Uterus (tissue), 4 donors: ENCODE data around the gene NEK8. TPM values are rescaled to one million over a fixed set of nuclear protein-coding genes. Genes with fewer than 3 reads are reported as not detected.
"Not testable (repeated sequence)": the region's sequence is repeated elsewhere in the genome, so short reads cannot be mapped to it uniquely, and the experiment has no call there.

ENCODE experiments used
- DNase-seq, 2 donors: peaks; one replicate each; pipeline ENCODE4 v3.0.0-alpha.2; 2019 to 2020
- H3K27ac ChIP-seq, 2 donors: fragments of 200-600 bp; sonication (generic); 1 replicate in 1 of 2; 2 replicates in 1 of 2; pipeline ENCODE4 v1.5.1; 2016 to 2018
- H3K27me3 ChIP-seq, 2 donors: fragments of 200-600 bp; sonication (generic); one replicate each; pipeline ENCODE4 v1.5.1; 2018 to 2019; ENCODE audit warnings: control low read depth in 1 of 2
- H3K36me3 ChIP-seq, 2 donors: fragments of 200-600 bp; sonication (generic); one replicate each; pipeline ENCODE4 v1.5.1; 2019; ENCODE audit warnings: control low read depth in 1 of 2
- H3K4me1 ChIP-seq, 2 donors: fragments of 200-600 bp; sonication (generic); one replicate each; pipeline ENCODE4 v1.5.1; 2018 to 2019; ENCODE audit warnings: control low read depth in 1 of 2
- H3K4me3 ChIP-seq, 2 donors: fragments of 200-600 bp; sonication (generic); 1 replicate in 1 of 2; 2 replicates in 1 of 2; pipeline ENCODE4 v1.5.1; 2018 to 2019; ENCODE audit warnings: mild to moderate bottlenecking in 1 of 2
- H3K9me3 ChIP-seq, 2 donors: fragments of 200-600 bp; sonication (generic); one replicate each; pipeline ENCODE4 v1.5.1; 2019; ENCODE audit warnings: control low read depth in 1 of 2
- POLR2A ChIP-seq, 2 donors: fragments of 450-650 bp; IDR thresholded peaks; one replicate each; pipeline ENCODE4 v1.6.1; 2016; ENCODE audit warnings: antibody characterized with exemption in 2 of 2, mild to moderate bottlenecking in 1 of 2, moderate library complexity in 1 of 2
- intact Hi-C: fragments of 100-400 bp; cut with DNase I; formaldehyde crosslinking; loops from one replicate; pipeline ENCODE4 v1.15.1; 2023; ENCODE audit warnings: low total_unique reads
- total RNA-seq, 4 donors: library from RNA; depleted of rRNA in 3 of 4; stranded (reverse); fragments of >200 nt in 3 of 4; gene quantifications; one replicate each; pipeline versions ENCODE4 v1.1.0 to v1.2.4, GENCODE V29; 2014 to 2023
- TF ChIP-seq, protein P1 (sequence below), 4 experiments: fragments of 200-600 bp in 2 of 4; fragments of 450-650 bp in 2 of 4; sonication (generic) in 2 of 4; IDR thresholded peaks; one replicate each; pipeline ENCODE4 v1.5.1; 2016 to 2019; ENCODE audit warnings: antibody characterized with exemption in 4 of 4, mild to moderate bottlenecking in 2 of 4, moderate library complexity in 1 of 4
- donor health status: DM: yes; HTN: yes; CAD: no.

NEK8 gene
- total RNA-seq, 4 donors from 2014 or later, result 1.2 to 5.0 (median 1.3) TPM; not detected in 1

DNA sequence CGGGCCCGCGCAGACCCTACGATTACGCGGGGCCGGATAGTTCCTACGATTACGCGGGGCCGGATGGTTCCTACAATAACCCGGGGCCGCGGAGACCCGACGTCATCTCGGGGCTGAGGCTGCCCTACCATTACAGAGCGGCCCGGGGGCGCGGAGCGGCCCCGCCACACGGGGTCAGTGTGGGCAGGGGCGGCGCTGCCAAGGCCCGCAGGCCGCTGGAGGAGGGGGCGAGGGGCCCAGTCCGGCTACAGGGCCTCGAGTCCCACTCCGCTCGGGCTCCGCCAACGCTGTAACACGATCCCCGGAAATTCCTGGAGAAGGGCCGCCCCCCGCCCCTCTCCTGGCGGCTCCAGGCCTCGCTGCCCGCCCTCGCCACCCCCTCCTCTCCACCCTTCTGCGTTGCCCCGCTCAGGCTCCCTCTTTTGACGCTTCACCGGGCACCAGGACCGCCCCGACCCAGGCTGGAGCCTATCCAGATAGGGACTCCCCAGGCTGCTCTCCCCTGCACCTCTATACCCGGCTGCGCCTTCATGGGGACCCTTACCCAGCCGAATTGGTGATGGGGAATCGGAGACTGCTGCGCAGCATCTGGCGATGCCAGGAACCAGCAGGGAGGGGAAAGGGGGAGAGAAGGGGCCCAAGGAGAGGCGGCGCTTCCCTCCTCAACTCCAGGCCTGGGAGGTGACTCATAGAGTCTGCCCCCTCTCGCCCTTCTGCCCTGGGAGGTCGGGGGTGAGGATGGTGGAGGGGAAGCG, 10.8 kb upstream of the NEK8 start, which contains the start of gene RAB34:
Gene RAB34, minus strand, starts transcription at position 291 of the 755 bp plus-strand sequence. CDS start 602 bp downstream, outside the sequence.
- intact Hi-C loops, result no loop called here
- TF ChIP-seq POLR2A (IDR thresholded peaks at IDR 0.05), result peak in 1 of 2 donors; percentile 71
- TF ChIP-seq, protein P1, sequence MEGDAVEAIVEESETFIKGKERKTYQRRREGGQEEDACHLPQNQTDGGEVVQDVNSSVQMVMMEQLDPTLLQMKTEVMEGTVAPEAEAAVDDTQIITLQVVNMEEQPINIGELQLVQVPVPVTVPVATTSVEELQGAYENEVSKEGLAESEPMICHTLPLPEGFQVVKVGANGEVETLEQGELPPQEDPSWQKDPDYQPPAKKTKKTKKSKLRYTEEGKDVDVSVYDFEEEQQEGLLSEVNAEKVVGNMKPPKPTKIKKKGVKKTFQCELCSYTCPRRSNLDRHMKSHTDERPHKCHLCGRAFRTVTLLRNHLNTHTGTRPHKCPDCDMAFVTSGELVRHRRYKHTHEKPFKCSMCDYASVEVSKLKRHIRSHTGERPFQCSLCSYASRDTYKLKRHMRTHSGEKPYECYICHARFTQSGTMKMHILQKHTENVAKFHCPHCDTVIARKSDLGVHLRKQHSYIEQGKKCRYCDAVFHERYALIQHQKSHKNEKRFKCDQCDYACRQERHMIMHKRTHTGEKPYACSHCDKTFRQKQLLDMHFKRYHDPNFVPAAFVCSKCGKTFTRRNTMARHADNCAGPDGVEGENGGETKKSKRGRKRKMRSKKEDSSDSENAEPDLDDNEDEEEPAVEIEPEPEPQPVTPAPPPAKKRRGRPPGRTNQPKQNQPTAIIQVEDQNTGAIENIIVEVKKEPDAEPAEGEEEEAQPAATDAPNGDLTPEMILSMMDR (IDR thresholded peaks at IDR 0.05), result peak in 2 of 4 experiments; percentile 15 to 41
- H3K27me3 ChIP-seq, result no peaks in the 10 kb centered on the region
- no peaks in the 10 kb centered on the region for H3K9me3 ChIP-seq
- H3K4me1 ChIP-seq, result peaks cover 5 to 22% of the 10 kb centered on the region in 2 donors
- peak within 1 kb of the TSS; percentile 92 to 94 for H3K27ac ChIP-seq
- H3K4me3 ChIP-seq, result peak within 1 kb of the TSS; percentile 84 to 97
- H3K36me3 ChIP-seq, result no peaks in the 10 kb centered on the region
- peak; percentile 86 to 87 for DNase-seq

DNA sequence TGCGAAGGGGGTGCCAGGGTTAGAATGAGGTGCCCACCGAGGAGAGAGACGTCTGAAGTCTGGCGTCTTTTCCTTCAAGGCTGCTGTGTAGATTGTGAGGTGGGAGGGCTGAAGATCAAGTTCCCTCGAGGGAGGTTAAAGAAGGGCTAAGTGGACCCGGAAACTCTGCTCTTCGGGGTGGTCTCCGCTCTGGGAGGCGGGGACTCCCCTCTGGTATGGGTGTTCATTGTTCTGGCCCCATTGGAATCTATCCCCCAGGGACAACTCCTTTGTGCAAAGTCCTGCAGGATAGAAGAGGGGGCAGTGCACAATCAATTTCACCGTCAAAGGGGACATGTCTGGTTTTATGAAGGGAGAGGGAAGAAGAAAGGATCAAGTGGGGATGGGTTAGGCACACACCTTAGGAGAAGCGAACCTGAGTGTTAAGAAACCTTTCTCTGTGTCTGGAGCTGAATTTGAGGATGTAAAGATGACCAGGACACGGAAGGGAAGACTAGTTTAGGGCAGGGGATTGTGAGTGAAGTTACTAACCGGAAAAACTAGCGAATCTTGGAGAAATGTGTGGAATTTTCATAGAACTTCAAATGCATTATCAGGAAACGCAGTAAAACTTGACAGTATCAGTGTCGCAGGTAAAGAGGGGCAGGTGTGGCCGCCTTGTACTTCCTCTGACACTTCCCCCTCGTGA, 10.1 kb upstream of the NEK8 start:
- Histone ChIP-seq H3K4me3 (peak overlapping the region; percentile 84 to 97), H3K27me3 (no peaks in the 10 kb centered on the region), H3K4me1 (peaks cover 5 to 22% of the 10 kb centered on the region in 2 donors), H3K36me3 (no peaks in the 10 kb centered on the region), H3K9me3 (no peaks in the 10 kb centered on the region), H3K27ac (peak overlapping the region; percentile 92 to 94)
- intact Hi-C loops, result no loop called here
- TF ChIP-seq, protein P1 (IDR thresholded peaks at IDR 0.05), result no peak
- TF ChIP-seq POLR2A (IDR thresholded peaks at IDR 0.05), result no peak
- DNase-seq, result no peak

DNA sequence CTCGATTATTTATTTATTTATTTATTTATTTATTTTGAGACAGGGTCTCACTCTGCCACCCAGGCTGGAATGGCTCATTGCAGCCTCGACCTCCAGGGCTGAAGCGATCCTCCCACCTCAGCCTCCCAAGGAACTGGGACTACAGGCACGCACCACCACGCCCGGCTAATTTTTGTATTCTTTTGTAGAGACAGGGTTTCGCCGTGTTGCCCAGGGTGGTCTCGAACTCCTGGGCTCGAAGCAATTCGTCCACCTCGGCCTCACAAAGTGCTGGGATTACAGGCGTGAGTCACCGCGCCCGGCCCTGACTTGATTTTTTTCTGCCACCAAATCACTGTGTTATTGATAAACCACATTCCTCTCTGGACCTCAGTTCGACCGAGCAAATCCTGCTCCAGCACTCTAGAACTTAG, 9.6 kb upstream of the NEK8 start:
- Histone ChIP-seq H3K4me3 (peak overlapping the region; percentile 84 to 97), H3K9me3 (no peaks in the 10 kb centered on the region), H3K36me3 (no peaks in the 10 kb centered on the region), H3K27ac (peak overlapping the region; percentile 92 to 94), H3K27me3 (no peaks in the 10 kb centered on the region), H3K4me1 (peaks cover 5 to 22% of the 10 kb centered on the region in 2 donors)
- intact Hi-C loops, result no loop called here
- no peak for TF ChIP-seq POLR2A (IDR thresholded peaks at IDR 0.05)
- TF ChIP-seq, protein P1 (IDR thresholded peaks at IDR 0.05), result no peak
- no peak for DNase-seq

DNA sequence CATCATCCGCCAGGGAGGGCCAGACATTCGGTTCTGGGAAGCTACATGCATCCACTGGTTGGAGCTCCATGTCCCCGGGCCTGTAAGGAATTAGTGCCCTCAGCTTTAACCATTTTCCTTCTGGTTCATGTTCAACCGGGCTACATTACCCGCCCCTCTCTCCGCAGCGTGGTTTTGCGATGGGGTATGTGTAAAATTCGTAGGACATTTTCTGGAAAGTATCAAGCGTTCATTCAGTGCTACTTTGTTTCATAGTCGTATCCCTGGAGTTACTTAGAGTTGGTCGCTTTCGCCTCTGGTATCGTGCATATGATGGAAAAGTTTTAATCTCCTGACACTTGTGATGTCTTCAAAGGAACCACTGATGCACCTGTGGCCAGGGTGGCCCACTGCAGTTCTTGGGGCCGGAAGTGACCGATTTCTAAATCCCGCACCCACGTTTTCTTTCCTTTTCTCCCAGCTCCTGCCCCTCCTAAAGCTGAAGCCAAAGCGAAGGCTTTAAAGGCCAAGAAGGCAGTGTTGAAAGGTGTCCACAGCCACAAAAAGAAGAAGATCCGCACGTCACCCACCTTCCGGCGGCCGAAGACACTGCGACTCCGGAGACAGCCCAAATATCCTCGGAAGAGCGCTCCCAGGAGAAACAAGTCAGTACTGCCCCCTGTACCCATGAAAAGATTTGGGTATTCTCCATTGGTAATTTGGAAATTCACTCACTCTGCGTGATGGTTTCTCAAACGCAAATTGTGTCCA, 8.2 kb upstream of the NEK8 start:
- Histone ChIP-seq H3K4me1 (peaks cover 5 to 23% of the 10 kb centered on the region in 2 donors), H3K27me3 (no peaks in the 10 kb centered on the region), H3K4me3 (peak overlapping the region; percentile 84 to 97), H3K36me3 (no peaks in the 10 kb centered on the region), H3K9me3 (no peaks in the 10 kb centered on the region), H3K27ac (peak overlapping the region; percentile 92 to 94)
- intact Hi-C loops, result no loop called here
- no peak for DNase-seq
- TF ChIP-seq, protein P1 (IDR thresholded peaks at IDR 0.05), result no peak
- no peak for TF ChIP-seq POLR2A (IDR thresholded peaks at IDR 0.05)

DNA sequence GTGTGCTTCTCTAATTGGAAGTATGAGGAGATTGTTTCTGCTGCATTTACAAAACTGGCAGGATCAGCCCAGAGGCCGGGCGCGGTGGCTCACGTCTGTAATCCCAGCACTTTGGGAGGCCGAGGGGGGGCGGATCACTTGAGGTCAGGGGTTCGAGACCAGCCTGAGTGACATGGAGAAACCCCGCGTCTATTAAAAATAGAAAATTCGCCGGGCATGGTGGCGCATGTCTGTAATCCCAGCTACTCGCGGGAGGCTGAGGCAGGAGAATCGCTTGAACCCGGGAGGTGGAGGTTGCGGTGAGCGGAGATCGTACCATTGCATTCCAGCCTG, 7.6 kb upstream of the NEK8 start:
- peak overlapping the region; percentile 92 to 94 for H3K27ac ChIP-seq

More for the DNA sequence above, 7.6 kb upstream of the NEK8 start:
- H3K36me3 ChIP-seq, H3K27me3 ChIP-seq, DNase-seq, intact Hi-C loops, H3K9me3 ChIP-seq: not testable (repeated sequence)
- Histone ChIP-seq H3K4me1 (peaks cover 8 to 28% of the 10 kb centered on the region in 2 donors), H3K4me3 (peak overlapping the region; percentile 84 to 97)
